H9 (cell line): ENCODE measurements around the gene TRIM54. TPM values are rescaled to one million over a fixed set of nuclear protein-coding genes. Genes with fewer than 3 reads are reported as not detected.

Experiments used
- DNase-seq: peaks from one replicate; pipeline ENCODE4 v3.0.0-alpha.2; 2017
- H2AFZ ChIP-seq: one replicate; pipeline ENCODE4 v1.6.1; 2013; ENCODE audit warnings: mild to moderate bottlenecking, low read length, control low read depth, moderate library complexity
- H2AK5ac ChIP-seq: 2 replicates; pipeline ENCODE4 v1.6.1; 2013; ENCODE audit warnings: low read length, control low read depth, mixed read lengths; ENCODE audit not compliant: insufficient read length
- H2BK120ac ChIP-seq: one replicate; pipeline ENCODE4 v1.6.1; 2013; ENCODE audit warnings: low read depth, mild to moderate bottlenecking, low read length, control low read depth, inconsistent platforms; ENCODE audit not compliant: poor library complexity, severe bottlenecking
- H2BK12ac ChIP-seq: 2 replicates; pipeline ENCODE4 v1.6.1; 2013; ENCODE audit warnings: low read length, control low read depth, mixed read lengths, low read depth; ENCODE audit not compliant: insufficient read length
- H2BK15ac ChIP-seq: 2 replicates; pipeline ENCODE4 v1.6.1; 2013; ENCODE audit warnings: low read depth, low read length, control low read depth
- H2BK20ac ChIP-seq: one replicate; pipeline ENCODE4 v1.6.1; 2013; ENCODE audit warnings: low read depth, mild to moderate bottlenecking, low read length, control low read depth, inconsistent platforms; ENCODE audit not compliant: poor library complexity, severe bottlenecking
- H2BK5ac ChIP-seq: 2 replicates; pipeline ENCODE4 v1.6.1; 2013; ENCODE audit warnings: low read length, control low read depth, mixed read lengths; ENCODE audit not compliant: insufficient read length
- H3K14ac ChIP-seq: 2 replicates; pipeline ENCODE4 v1.6.1; 2013; ENCODE audit warnings: low read length, control low read depth; ENCODE audit not compliant: insufficient read depth
- H3K18ac ChIP-seq: 2 replicates; pipeline ENCODE4 v1.6.1; 2013; ENCODE audit warnings: low read depth, mild to moderate bottlenecking, mixed read lengths, low read length, control low read depth; ENCODE audit not compliant: insufficient read length
- H3K23ac ChIP-seq: 2 replicates; pipeline ENCODE4 v1.6.1; 2013; ENCODE audit warnings: low read length, control low read depth, mixed read lengths, low read depth; ENCODE audit not compliant: insufficient read length
- H3K23me2 ChIP-seq: 2 replicates; pipeline ENCODE4 v1.6.1; 2013; ENCODE audit warnings: low read depth, mild to moderate bottlenecking, mixed read lengths, low read length, control low read depth; ENCODE audit not compliant: insufficient read length, poor library complexity, severe bottlenecking
- H3K27ac ChIP-seq: 2 replicates; pipeline ENCODE4 v1.5.1; 2013; ENCODE audit warnings: low read length, control low read depth, mixed read lengths, low read depth; ENCODE audit not compliant: insufficient read length
- H3K27me3 ChIP-seq: 2 replicates; pipeline ENCODE4 v1.6.1; 2013; ENCODE audit warnings: low read length, control low read depth, inconsistent platforms; ENCODE audit not compliant: insufficient read depth
- H3K4ac ChIP-seq: 2 replicates; pipeline ENCODE4 v1.6.1; 2013; ENCODE audit warnings: low read depth, mild to moderate bottlenecking, control low read depth, inconsistent platforms, low read length, moderate library complexity
- H3K4me1 ChIP-seq: 2 replicates; pipeline ENCODE4 v1.6.1; 2013; ENCODE audit warnings: low read length, control low read depth, inconsistent platforms; ENCODE audit not compliant: insufficient read depth
- H3K4me2 ChIP-seq: 2 replicates; pipeline ENCODE4 v1.6.1; 2013; ENCODE audit warnings: low read length, control low read depth, mixed read lengths; ENCODE audit not compliant: insufficient read length, insufficient read depth
- H3K56ac ChIP-seq: 2 replicates; pipeline ENCODE4 v1.6.1; 2013; ENCODE audit warnings: low read depth, mild to moderate bottlenecking, mixed read lengths, low read length, control low read depth; ENCODE audit not compliant: insufficient read length
- H3K79me1 ChIP-seq: 2 replicates; pipeline ENCODE4 v1.6.1; 2013; ENCODE audit warnings: low read depth, mild to moderate bottlenecking, moderate library complexity, low read length, control low read depth, inconsistent platforms; ENCODE audit not compliant: insufficient read depth, poor library complexity, severe bottlenecking
- H3K79me2 ChIP-seq: 2 replicates; pipeline ENCODE4 v1.6.1; 2013; ENCODE audit warnings: low read length, control low read depth, inconsistent platforms; ENCODE audit not compliant: insufficient read depth
- H3K9ac ChIP-seq: 2 replicates; pipeline ENCODE4 v1.6.1; 2013; ENCODE audit warnings: low read length, control low read depth, mixed read lengths; ENCODE audit not compliant: insufficient read length; ENCODE audit errors: extremely low read depth
- H3K9me3 ChIP-seq: one replicate; pipeline ENCODE4 v1.6.1; 2013; ENCODE audit warnings: low read depth, low read length, inconsistent platforms; ENCODE audit not compliant: control insufficient read depth
- H3T11ph ChIP-seq: one replicate; pipeline ENCODE4 v1.6.1; 2013; ENCODE audit warnings: mild to moderate bottlenecking, low read length, control low read depth, inconsistent platforms
- H4K20me1 ChIP-seq: one replicate; pipeline ENCODE4 v1.6.1; 2013; ENCODE audit not compliant: control insufficient read depth, insufficient read length, insufficient read depth
- H4K5ac ChIP-seq: 2 replicates; pipeline ENCODE4 v1.6.1; 2013; ENCODE audit warnings: low read depth, mild to moderate bottlenecking, mixed read lengths, low read length, control low read depth; ENCODE audit not compliant: insufficient read length
- H4K8ac ChIP-seq: replicated peaks from 2 replicates; pipeline ENCODE4 v1.6.1; 2013; ENCODE audit warnings: low read length, control low read depth, mixed read lengths, low read depth; ENCODE audit not compliant: insufficient read length
- H4K91ac ChIP-seq: 2 replicates; pipeline ENCODE4 v1.6.1; 2013; ENCODE audit warnings: low read depth, mild to moderate bottlenecking, moderate library complexity, mixed read lengths, low read length, control low read depth; ENCODE audit not compliant: insufficient read length
- H3K27ac Mint-ChIP-seq, 3 experiments: 2 replicates in 2 of 3; 3 replicates in 1 of 3; pipeline ENCODE4 v1.8.0; 2020 to 2021; ENCODE audit warnings: mixed read lengths in 3 of 3, mild to moderate bottlenecking in 1 of 3, moderate library complexity in 1 of 3
- H3K27me3 Mint-ChIP-seq: 2 replicates; pipeline ENCODE4 v1.8.0; 2021; ENCODE audit warnings: low read depth, mild to moderate bottlenecking, moderate library complexity, mixed read lengths
- H3K36me3 Mint-ChIP-seq, 3 experiments: 2 replicates in 2 of 3; 3 replicates in 1 of 3; pipeline ENCODE4 v1.8.0; 2020 to 2021; ENCODE audit warnings: low read depth in 3 of 3, mixed read lengths in 3 of 3; ENCODE audit not compliant: insufficient read depth in 1 of 3
- H3K4me1 Mint-ChIP-seq, 2 experiments: 2 replicates each; pipeline ENCODE4 v1.8.0; 2020; ENCODE audit warnings: mixed read lengths in 2 of 2
- H3K4me3 Mint-ChIP-seq, 2 experiments: 2 replicates in 1 of 2; 3 replicates in 1 of 2; pipeline ENCODE4 v1.8.0; 2020 to 2021; ENCODE audit warnings: mild to moderate bottlenecking in 2 of 2, mixed read lengths in 2 of 2, moderate library complexity in 1 of 2
- H3K9me3 Mint-ChIP-seq, 2 experiments: 2 replicates in 1 of 2; 3 replicates in 1 of 2; pipeline ENCODE4 v1.8.0; 2020; ENCODE audit warnings: mild to moderate bottlenecking in 2 of 2, mixed read lengths in 2 of 2, moderate library complexity in 1 of 2
- CTCF ChIP-seq: fragments of 200-600 bp; sonication (generic); conservative IDR thresholded peaks from 3 replicates; pipeline ENCODE4 v1.8.0; 2021; ENCODE audit warnings: antibody characterized with exemption, mild to moderate bottlenecking
- WGBS: extraction: QIAGEN DNeasy Blood & Tissue Kit; methylation state at CpG from one replicate; pipeline ENCODE4 v1.1.7; 2013; ENCODE audit warnings: missing lambda C conversion rate, low lambda C conversion rate, mixed read lengths; ENCODE audit not compliant: insufficient read length; ENCODE audit errors: extremely low coverage; 5-methylcytosine and 5-hydroxymethylcytosine counted together
- total RNA-seq: library from RNA; stranded (reverse); gene quantifications from 2 replicates; pipeline ENCODE4 v1.2.1, GENCODE V29; 2021

Gene TRIM54
- total RNA-seq, 1 experiment from 2014 or later, result 5.0 TPM

DNA sequence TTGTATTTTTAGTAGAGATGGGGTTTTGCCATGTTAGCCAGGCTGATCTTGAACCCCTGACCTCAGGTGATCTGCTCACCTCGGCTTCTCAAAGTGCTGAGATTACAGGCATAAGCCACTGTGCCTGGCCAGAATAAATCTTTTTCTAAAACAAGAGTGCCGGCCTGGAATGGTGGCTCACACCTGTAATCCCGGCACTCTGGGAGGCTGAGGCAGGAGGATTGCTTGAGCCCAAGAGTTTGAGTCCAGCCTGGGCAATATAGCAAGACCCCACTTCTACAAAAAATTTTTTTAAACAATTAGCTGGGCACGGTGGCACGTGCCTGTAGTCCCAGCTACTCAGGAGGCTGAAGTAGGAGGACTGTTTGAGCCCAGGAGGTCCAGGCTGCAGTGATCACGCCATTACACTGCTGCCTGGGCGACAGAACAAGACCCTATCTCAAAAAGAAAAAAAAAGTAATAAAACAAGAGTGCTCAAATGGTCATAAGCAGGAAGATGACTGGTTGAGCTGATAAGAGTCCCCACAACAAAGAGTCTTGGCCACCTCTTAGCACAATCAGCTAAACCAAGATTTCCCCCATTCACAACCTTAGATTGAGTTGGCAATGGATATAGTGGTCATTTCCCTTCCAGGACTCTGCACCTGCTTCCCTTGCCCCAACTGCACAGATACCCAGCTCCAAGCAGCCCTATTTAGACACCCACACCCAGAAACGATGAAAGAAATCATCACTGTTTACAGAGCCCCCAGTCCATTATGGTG is 31.8 kb downstream of the TRIM54 start:
- no peak for DNase-seq
- Histone ChIP-seq H2AK5ac (no peak overlapping the region), H3K27ac (no peak overlapping the region), H4K5ac (no peak overlapping the region), H3K18ac (no peak overlapping the region), H3K27me3 (no peaks in the 10 kb centered on the region), H3T11ph (no peak overlapping the region), H3K9ac (no peak overlapping the region), H3K4me2 (no peak overlapping the region), H2BK12ac (no peak overlapping the region), H2AFZ (no peak overlapping the region), H3K4me1 (peaks cover 6% of the 10 kb centered on the region; the same call in 1 of the 2 replicates), H2BK15ac (no peak overlapping the region), H2BK5ac (no peak overlapping the region), H3K14ac (no peak overlapping the region), H3K23ac (no peak overlapping the region), H2BK20ac (no peak overlapping the region), H4K20me1 (no peaks in the 10 kb centered on the region), H3K23me2 (no peaks in the 10 kb centered on the region), H3K9me3 (no peaks in the 10 kb centered on the region), H4K91ac (no peak overlapping the region), H3K4ac (no peak overlapping the region), H4K8ac (no peak overlapping the region), H3K56ac (no peak overlapping the region), H2BK120ac (no peak overlapping the region), H3K79me1 (no peaks in the 10 kb centered on the region), H3K79me2 (no peaks in the 10 kb centered on the region)
- no peak overlapping the region for H3K4me3 Mint-ChIP-seq
- WGBS, result no CpG with 5 or more reads among the region's 8 CpGs
- H3K27ac Mint-ChIP-seq, result no peak overlapping the region
- H3K27me3 Mint-ChIP-seq, result peaks cover 7% of the 10 kb centered on the region
- H3K9me3 Mint-ChIP-seq, result no peaks in the 10 kb centered on the region
- TF ChIP-seq CTCF, result no peak
- H3K36me3 Mint-ChIP-seq, result peaks cover 5 to 12% (median 11%) of the 10 kb centered on the region in 3 experiments; a peak in 6 of 7 replicates
- peaks cover 8 to 9% of the 10 kb centered on the region in 2 experiments; a peak in 3 of 4 replicates for H3K4me1 Mint-ChIP-seq
